Right lobe of liver (tissue), 6 donors: Measurements from ENCODE around the gene CLEC16A. TPM values are rescaled to one million over a fixed set of nuclear protein-coding genes. Genes with fewer than 3 reads are reported as not detected.

Experiments
- ATAC-seq, 4 donors: fragments of 200-7000 bp; cut with Tn5 transposase; one replicate each; pipeline ENCODE4 v1.9.1; 2020; ENCODE audit warnings: mild to moderate bottlenecking in 4 of 4, moderate library complexity in 4 of 4
- DNase-seq, 3 donors: peaks; one replicate each; pipeline ENCODE4 v3.0.0-alpha.2; 2020
- H3K27ac ChIP-seq, 3 donors: fragments of 200-600 bp; one replicate each; pipeline ENCODE4 v1.8.0; 2022
- H3K27me3 ChIP-seq, 2 donors: fragments of 200-600 bp; one replicate each; pipeline ENCODE4 v1.8.0; 2022
- H3K36me3 ChIP-seq, 4 donors: fragments of 200-600 bp; sonication (generic) in 1 of 4; one replicate each; pipeline versions ENCODE4 v1.5.1 to v1.8.0; 2017 to 2022; ENCODE audit warnings: control low read depth in 1 of 4
- H3K4me1 ChIP-seq, 4 donors: fragments of 200-600 bp; sonication (generic) in 1 of 4; one replicate each; pipeline versions ENCODE4 v1.5.1 to v1.8.0; 2017 to 2022; ENCODE audit warnings: control low read depth in 1 of 4
- H3K4me3 ChIP-seq, 3 donors: fragments of 200-600 bp; one replicate each; pipeline ENCODE4 v1.8.0; 2022
- H3K9me3 ChIP-seq, 4 donors: fragments of 200-600 bp; sonication (generic) in 1 of 4; one replicate each; pipeline versions ENCODE4 v1.5.1 to v1.8.0; 2017 to 2022; ENCODE audit warnings: control low read depth in 1 of 4
- CTCF ChIP-seq, 4 donors: fragments of 200-600 bp in 3 of 4; fragments of 450-650 bp in 1 of 4; IDR thresholded peaks; one replicate each; pipeline versions ENCODE4 v1.5.1 to v1.8.0; 2016 to 2022; ENCODE audit warnings: antibody characterized with exemption in 4 of 4, mild to moderate bottlenecking in 2 of 4
- POLR2A ChIP-seq: fragments of 450-650 bp; IDR thresholded peaks from one replicate; pipeline ENCODE4 v1.6.1; 2017; ENCODE audit warnings: antibody characterized with exemption, mild to moderate bottlenecking
- WGBS: methylation state at CpG from one replicate; pipeline ENCODE4 v1.1.6; 2018; ENCODE audit warnings: low coverage, low lambda C conversion rate; ENCODE audit not compliant: insufficient coverage; ENCODE audit errors: missing lambda C conversion rate; 5-methylcytosine and 5-hydroxymethylcytosine counted together
- intact Hi-C, 2 donors: fragments of 100-400 bp; cut with DNase I; formaldehyde crosslinking; loops; one replicate each; pipeline versions ENCODE4 v1.11.2 to v1.14.1; 2022
- total RNA-seq, 6 experiments: library from RNA; depleted of rRNA in 2 of 6; stranded (reverse); fragments of >200 nt in 2 of 6; fragmentation: NEBNext Ultra II Directional in 3 of 6; extraction: Animal tissue kit (Norgen Biotek cat#: 25700) in 3 of 6; gene quantifications; one replicate each; pipeline versions ENCODE4 v1.1.0 to v1.2.4, GENCODE V29; 2016 to 2023
- donor health status: DM: no; HTN: yes; CAD: no.
- donor health status: DM: no; HTN: no; CAD: no.
- donor health status: DM: no; HTN: no; CAD: no.
- donor health status: DM: no; HTN: yes; CAD: no.
- donor health status: DM: no; HTN: yes; CAD: no.

The CLEC16A gene
- total RNA-seq, 6 experiments from 2014 or later, result 15.2 to 25.9 (median 19.8) TPM

- TF ChIP-seq CTCF (IDR thresholded peaks at IDR 0.05), result no peak
- no peak for TF ChIP-seq POLR2A
- Histone ChIP-seq H3K36me3 (no peaks in the 10 kb centered on the region), H3K4me1 (no peaks in the 10 kb centered on the region), H3K9me3 (no peaks in the 10 kb centered on the region), H3K27ac (no peak overlapping the region), H3K4me3 (no peak overlapping the region), H3K27me3 (no peaks in the 10 kb centered on the region)
- DNase-seq (no peak), ATAC-seq (no peak)
- intact Hi-C loops, result no loop called here
- WGBS, result no CpG with 5 or more reads among the region's 9 CpGs
These were observed 72.6 kb downstream of the CLEC16A start for GRCh38 chr16:11016993-11017392.

- H3K27me3 ChIP-seq, result no peaks in the 10 kb centered on the region
- TF ChIP-seq CTCF (IDR thresholded peaks at IDR 0.05), result no peak
- no peak overlapping the region for H3K4me3 ChIP-seq
- H3K9me3 ChIP-seq, result no peaks in the 10 kb centered on the region
- ATAC-seq (no peak), DNase-seq (no peak)
- no peaks in the 10 kb centered on the region for H3K4me1 ChIP-seq
- intact Hi-C loops, result no loop called here
- H3K36me3 ChIP-seq, result no peaks in the 10 kb centered on the region
- WGBS, result 90% methylated on average over 2 of the region's 2 CpGs
- no peak overlapping the region for H3K27ac ChIP-seq
These were observed 73.1 kb downstream of the CLEC16A start for GRCh38 chr16:11017499-11017898.

GRCh38 chr16:11020388-11020787 is 76.0 kb downstream of the CLEC16A start:
- TF ChIP-seq CTCF (IDR thresholded peaks at IDR 0.05), result no peak
- TF ChIP-seq POLR2A, result no peak
- Histone ChIP-seq H3K4me1 (no peaks in the 10 kb centered on the region), H3K27me3 (no peaks in the 10 kb centered on the region), H3K27ac (no peak overlapping the region), H3K36me3 (peaks cover 0 to 6% (median 0%) of the 10 kb centered on the region in 4 donors), H3K4me3 (no peak overlapping the region), H3K9me3 (no peaks in the 10 kb centered on the region)
- no peak for ATAC-seq
- 62% methylated on average over 2 of the region's 4 CpGs for WGBS
- DNase-seq, result no peak
- intact Hi-C loops, result no loop called here

- DNase-seq (no peak), ATAC-seq (no peak)
- H3K4me1 ChIP-seq, result no peaks in the 10 kb centered on the region
- H3K27me3 ChIP-seq, result no peaks in the 10 kb centered on the region
- intact Hi-C loops, result no loop called here
- H3K4me3 ChIP-seq, result no peak overlapping the region
- peaks cover 0 to 11% (median 1%) of the 10 kb centered on the region in 4 donors for H3K36me3 ChIP-seq
- H3K27ac ChIP-seq, result no peak overlapping the region
- 85% methylated on average over 5 of the region's 7 CpGs for WGBS
- no peak for TF ChIP-seq CTCF (IDR thresholded peaks at IDR 0.05)
- TF ChIP-seq POLR2A, result no peak
- no peaks in the 10 kb centered on the region for H3K9me3 ChIP-seq
These were observed 76.6 kb downstream of the CLEC16A start for GRCh38 chr16:11020792-11021551.
